ENCODE measurements around the gene DOCK4. TPM values are rescaled to one million over a fixed set of nuclear protein-coding genes. Genes with fewer than 3 reads are reported as not detected.

Gene DOCK4
- total RNA-seq, 2 donors from 2014 or later: 6.5 to 11.1 TPM

GRCh38 chr7:112184455-112184854 lies 21.7 kb downstream of the DOCK4 start:
- H3K4me3 ChIP-seq: no peak overlapping the region

GRCh38 chr7:112183266-112183665 lies 22.9 kb downstream of the DOCK4 start:
- no peak for TF ChIP-seq CTCF (IDR thresholded peaks at IDR 0.05)
- Histone ChIP-seq H3K36me3 (no peaks in the 10 kb centered on the region), H3K4me1 (no peaks in the 10 kb centered on the region), H3K9me3 (no peaks in the 10 kb centered on the region), H3K27me3 (no peaks in the 10 kb centered on the region), H3K27ac (no peak overlapping the region), H3K9ac (ENCODE audit: low read depth in 2 of 2, low read length in 2 of 2) (no peak overlapping the region), H3K4me3 (no peak overlapping the region)
- intact Hi-C loops (cut with DNase I): no loop called here
- no peak for DNase-seq

More at GRCh38 chr7:112184455-112184854, 21.7 kb downstream of the DOCK4 start:
- intact Hi-C loops (cut with DNase I): no loop called here
- TF ChIP-seq CTCF (IDR thresholded peaks at IDR 0.05): no peak
- Histone ChIP-seq H3K9me3 (no peaks in the 10 kb centered on the region), H3K9ac (ENCODE audit: low read depth in 2 of 2, low read length in 2 of 2) (no peak overlapping the region), H3K36me3 (no peaks in the 10 kb centered on the region), H3K4me1 (no peaks in the 10 kb centered on the region), H3K27me3 (no peaks in the 10 kb centered on the region), H3K27ac (no peak overlapping the region)
- DNase-seq: no peak

GRCh38 chr7:112182749-112183148 lies 23.4 kb downstream of the DOCK4 start:
- H3K4me3 ChIP-seq: no peak overlapping the region
- H3K4me1 ChIP-seq: no peaks in the 10 kb centered on the region
- no peak for TF ChIP-seq CTCF (IDR thresholded peaks at IDR 0.05)
- DNase-seq: no peak
- no peak overlapping the region for H3K9ac ChIP-seq (ENCODE audit: low read depth in 2 of 2, low read length in 2 of 2)
- intact Hi-C loops (cut with DNase I): no loop called here
- H3K36me3 ChIP-seq: no peaks in the 10 kb centered on the region
- no peaks in the 10 kb centered on the region for H3K9me3 ChIP-seq
- H3K27ac ChIP-seq: no peak overlapping the region
- H3K27me3 ChIP-seq: no peaks in the 10 kb centered on the region

GRCh38 chr7:112180223-112180622 lies 26.0 kb downstream of the DOCK4 start:
- H3K9ac ChIP-seq (ENCODE audit: low read depth in 2 of 2, low read length in 2 of 2): no peak overlapping the region
- intact Hi-C loops (cut with DNase I): no loop called here
- no peaks in the 10 kb centered on the region for H3K9me3 ChIP-seq
- H3K27me3 ChIP-seq: no peaks in the 10 kb centered on the region
- DNase-seq: no peak
- H3K4me1 ChIP-seq: no peaks in the 10 kb centered on the region
- H3K36me3 ChIP-seq: no peaks in the 10 kb centered on the region
- no peak overlapping the region for H3K4me3 ChIP-seq
- no peak overlapping the region for H3K27ac ChIP-seq
- TF ChIP-seq CTCF (IDR thresholded peaks at IDR 0.05): no peak

- no peak overlapping the region for H3K9ac ChIP-seq (ENCODE audit: low read depth in 2 of 2, low read length in 2 of 2)
- H3K9me3 ChIP-seq: no peaks in the 10 kb centered on the region
- H3K4me1 ChIP-seq: no peaks in the 10 kb centered on the region
- no peak overlapping the region for H3K27ac ChIP-seq
- DNase-seq: no peak
- no peak overlapping the region for H3K4me3 ChIP-seq
- TF ChIP-seq CTCF (IDR thresholded peaks at IDR 0.05): no peak
- H3K27me3 ChIP-seq: no peaks in the 10 kb centered on the region
- intact Hi-C loops (cut with DNase I): no loop called here
- H3K36me3 ChIP-seq: no peaks in the 10 kb centered on the region
Measured at GRCh38 chr7:112176693-112177415, 29.3 kb downstream of the DOCK4 start.

Measured in colonic mucosa (tissue), 4 donors.